GM21529 (cell line): Measurements from ENCODE around the gene RGS12.

Experiments used
- ATAC-seq: cut with Tn5 transposase; IDR thresholded peaks from one replicate; pipeline ENCODE4 v1.9.1; 2021; ENCODE audit not compliant: unreplicated experiment

RGS12 gene

DNA sequence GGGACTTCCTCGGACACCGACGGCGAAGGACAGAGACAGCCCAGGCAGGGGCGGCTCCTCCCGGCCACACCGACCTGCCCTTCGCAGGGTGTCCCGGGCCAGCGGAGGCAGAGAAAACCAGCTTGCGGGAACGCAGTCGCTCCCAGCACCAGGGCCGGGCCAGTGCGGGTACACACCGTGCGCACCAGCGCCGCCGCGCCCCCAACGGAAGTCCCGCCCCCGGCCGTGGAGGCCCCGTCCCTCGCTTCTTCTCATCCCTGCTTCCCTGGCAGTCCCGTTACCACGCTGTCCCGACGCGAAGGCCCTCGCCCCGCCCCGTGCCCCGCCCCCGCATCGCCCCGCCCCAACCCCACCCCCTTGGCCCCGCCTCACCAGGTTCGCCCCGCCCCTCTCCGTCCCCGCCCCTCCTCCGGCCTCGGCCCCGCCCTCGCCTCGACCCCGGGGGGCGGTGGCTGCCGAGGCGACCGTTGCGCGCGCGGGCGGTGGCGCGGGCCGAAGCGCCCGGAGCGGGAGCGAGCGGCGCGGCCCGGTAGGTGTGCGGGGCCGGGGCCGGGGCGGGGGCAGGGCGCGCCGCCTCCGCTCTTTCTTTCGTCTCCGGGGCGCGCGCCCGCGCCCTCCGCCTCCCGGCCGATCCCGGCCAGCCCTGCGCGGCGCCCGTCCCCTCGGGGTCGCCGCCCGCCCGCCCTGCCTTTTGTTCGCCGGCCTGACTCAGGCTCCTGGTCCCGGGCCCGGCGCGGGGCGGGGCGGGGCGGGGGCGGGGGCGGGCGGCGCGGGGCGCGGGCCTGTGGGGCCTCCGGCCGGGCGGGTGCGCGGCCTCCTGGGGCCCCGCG is at the start of gene RGS12:
RGS12 (plus strand) TSS at position 451 of the 830 bp plus-strand sequence. CDS start 23,150 bp downstream, outside the sequence.
- peak; percentile 86 for ATAC-seq

GRCh38 chr4:3243136-3243780 is 49.6 kb upstream of the RGS12 start:
- ATAC-seq, result no peak

DNA sequence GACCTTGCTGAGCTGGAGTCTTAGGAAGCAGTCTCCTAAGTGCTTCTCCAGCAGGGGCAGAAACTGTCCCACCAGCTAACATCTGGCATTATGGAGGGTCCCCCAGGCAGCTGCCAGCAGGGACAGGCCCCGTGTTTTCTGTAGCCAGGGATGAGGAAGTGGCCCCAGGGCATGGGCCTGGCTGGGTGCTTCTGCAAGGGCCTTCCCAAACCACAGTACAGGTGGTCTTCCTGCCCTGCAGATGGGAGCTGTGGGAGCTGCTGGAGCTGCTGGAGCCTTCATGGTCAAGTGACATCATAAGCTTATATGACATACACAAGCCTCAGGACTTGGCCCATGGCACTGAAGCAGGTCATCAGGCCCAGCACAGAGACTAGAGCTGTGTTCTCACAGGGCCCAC is 48.8 kb upstream of the RGS12 start:
- ATAC-seq, result no peak

GRCh38 chr4:3244747-3245146 is 48.1 kb upstream of the RGS12 start:
- no peak for ATAC-seq

- no peak for ATAC-seq
Observed at GRCh38 chr4:3245676-3246075, 47.1 kb upstream of the RGS12 start.

DNA sequence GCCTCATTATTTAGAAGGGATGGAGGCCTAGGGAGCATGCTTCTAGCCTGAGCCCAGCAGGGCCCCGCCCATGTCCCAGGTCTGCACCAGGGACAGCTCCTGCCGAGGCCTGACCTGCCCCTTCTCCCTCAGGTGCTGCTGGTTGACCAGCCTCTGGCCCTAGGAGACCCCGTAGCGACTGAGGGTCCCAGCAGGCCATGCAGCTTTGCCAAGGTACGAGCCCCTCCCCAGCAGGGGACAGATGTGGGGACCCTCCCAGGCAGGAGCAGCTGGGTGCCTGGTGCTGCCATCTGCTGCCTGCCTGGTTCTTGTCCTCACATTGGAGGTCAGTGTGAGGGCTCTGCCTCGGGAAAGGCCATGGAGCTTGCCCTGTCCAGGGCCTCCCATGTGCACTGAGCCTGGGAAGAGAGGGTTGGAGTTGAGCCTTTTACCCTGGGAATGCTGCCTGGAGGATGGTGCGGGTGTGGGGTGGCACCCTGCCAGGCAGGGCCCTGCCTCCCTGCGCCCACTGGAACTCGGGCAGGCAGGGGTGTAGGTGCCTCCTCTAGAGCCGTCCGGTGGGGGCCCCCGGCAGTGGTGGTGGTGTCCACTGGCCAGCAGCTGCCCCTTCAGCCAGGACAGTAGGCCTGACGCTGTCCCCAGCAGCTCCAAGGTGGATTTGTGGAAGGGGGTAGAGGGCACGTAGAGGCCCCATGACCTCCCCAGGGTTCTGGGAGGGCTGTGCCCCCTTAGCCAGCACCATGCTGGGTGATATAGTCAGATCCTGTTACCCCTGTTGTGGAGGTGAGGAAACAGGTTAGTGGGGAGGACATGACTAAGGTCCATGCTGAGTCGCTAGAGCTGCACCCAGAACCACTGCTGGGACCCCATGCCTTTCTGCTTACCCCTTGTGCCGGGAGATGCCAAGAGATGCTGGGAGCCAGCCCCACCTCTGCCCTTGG is 46.1 kb upstream of the RGS12 start:
- no peak for ATAC-seq

DNA sequence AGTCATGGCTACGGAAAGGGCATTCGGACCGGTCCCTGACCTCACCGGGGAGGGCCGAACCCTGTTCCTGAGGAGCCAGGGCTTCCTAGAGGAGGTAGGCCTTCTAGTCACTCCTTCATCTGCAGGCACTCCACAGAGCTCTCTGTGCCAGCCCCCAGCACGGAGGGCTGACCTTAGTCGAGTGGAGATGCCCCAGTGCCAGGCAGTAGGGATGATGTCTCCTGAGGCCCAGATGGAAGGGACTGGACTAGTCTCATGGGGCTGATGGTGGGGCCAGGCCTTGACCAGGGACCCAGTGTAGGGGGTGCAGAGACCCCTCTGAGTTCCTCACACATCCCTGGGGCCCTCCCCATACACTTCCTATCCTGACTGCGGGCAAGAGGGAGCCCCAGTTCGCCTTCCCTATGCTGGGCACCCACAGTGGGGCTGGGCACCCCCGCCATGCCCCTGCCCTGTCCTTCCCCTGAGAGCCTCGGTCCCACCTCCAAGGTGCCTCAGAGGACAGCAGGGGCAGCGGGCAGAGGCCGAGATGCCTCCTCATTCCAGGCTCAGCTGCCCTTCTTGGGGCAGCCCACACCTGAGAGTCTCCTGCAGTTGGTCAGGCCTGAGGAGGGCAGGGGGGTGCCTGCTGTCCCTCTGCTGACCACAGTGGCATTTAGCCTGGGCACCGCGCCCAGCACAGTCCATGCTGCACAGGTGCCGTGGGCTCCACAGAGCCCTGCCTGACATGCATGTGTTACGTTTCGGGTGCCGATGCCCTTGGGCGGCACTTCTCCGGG is 45.2 kb upstream of the RGS12 start:
- ATAC-seq, result no peak

GRCh38 chr4:3248178-3248480 is 44.7 kb upstream of the RGS12 start:
- no peak for ATAC-seq

DNA sequence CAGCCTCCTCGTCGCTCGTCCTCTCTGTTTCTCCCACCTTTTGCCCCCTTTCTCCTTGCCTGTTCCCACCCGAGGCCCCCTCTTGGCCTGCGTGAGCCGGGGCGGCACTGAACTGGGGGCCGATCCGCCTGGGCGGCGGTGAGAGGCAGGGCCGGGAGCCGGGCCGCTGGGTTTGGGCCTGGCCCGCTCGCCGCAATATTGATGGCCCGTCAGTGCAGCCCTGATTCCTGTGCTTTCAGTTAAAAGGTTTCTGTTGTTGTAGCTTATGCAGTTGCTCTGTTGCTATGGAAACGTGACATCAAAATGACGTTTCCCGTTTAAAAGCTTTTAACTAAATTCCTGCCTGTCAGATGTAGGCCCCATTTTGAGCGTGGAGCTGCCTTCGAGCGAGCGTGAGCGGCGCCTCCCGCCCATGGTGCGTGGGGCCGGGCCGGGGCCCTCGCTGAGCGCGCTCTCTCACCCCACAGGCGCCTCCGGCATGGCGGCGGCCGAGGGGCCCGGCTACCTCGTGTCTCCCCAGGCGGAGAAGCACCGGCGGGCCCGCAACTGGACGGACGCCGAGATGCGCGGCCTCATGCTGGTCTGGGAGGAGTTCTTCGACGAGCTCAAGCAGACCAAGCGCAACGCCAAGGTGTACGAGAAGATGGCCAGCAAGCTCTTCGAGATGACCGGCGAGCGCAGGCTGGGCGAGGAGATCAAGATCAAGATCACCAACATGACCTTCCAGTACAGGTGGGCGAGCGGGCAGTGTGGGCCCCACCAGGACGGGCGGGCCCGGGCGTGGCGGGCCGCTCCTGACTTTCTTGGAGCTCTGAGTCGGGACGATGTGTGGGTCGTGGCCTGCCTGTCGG is 43.8 kb upstream of the RGS12 start, which contains the start of gene MSANTD1:
MSANTD1 (plus strand) TSS at position 349 of the 851 bp plus-strand sequence; CDS start at position 413, 64 bp downstream.
- no peak for ATAC-seq

- ATAC-seq, result no peak
Observed at GRCh38 chr4:3249711-3250437, 42.9 kb upstream of the RGS12 start.

DNA sequence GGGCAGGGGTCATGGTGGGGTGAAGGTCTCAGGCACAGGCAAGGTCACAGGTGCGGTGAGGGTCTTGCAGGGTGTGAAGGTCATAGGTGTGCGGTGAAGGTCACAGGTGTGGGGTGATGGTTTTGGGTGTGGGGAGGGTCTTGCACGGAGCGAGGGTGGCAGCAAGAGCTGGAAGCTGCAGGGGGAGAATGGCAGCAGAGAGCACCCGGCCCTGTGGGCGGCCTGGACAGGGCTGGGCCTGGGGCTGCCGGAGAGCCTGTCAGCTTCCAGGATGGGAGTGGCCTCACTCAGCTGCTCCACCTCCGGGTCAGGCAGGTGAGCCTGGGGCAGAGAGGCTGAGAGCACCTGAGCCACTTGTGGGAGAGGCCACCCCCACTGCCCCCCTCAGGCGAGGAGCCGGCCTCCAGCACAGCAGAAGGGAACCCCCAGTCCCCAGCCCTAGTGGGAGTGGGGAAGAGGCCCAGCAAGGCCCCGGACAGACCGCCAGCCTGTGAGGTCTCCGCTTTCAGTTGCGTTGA is 42.3 kb upstream of the RGS12 start:
- no peak for ATAC-seq

- no peak for ATAC-seq
Observed at GRCh38 chr4:3250956-3251690, 41.7 kb upstream of the RGS12 start.

DNA sequence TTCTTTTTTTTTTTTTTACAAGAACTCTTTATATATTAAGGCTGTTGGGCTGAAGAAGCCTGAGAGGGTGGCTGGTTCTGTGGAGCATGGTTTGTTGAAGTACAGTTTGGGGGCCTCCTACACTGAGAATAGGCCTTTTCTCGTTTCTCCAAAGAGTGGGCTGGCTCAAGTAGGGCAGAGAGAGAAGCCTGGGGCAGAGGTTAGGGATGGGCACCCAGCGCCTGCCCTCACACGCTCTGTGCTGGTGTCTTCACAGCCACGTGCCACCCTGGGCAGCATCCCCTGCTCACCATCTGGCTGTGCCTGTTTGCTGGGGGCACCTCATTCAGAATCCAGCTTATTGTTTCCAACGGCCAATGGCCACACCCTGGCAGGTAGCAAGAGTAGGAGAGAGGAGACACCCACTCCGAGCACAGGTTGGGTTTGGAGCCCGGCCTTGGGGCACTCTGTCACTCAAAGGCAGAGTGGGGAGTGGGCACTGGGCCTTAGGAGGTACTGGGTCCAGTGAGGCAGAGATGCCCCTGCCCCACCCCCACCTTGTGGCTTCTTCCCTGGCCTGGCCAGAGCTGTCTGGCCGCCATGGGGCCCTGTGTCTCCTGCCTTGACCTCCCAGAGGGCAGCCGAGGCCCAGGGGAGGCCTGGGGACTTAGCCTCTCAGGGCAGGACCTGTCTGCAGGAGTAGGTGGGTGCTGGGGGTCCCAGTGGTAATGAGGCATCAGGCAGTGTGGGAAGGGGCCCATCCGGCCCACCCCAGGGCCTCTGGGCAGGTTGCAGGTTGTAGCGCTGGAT is 40.9 kb upstream of the RGS12 start:
- no peak for ATAC-seq

GRCh38 chr4:3252480-3252828 is 40.4 kb upstream of the RGS12 start:
- ATAC-seq, result no peak

GRCh38 chr4:3252831-3253641 is 39.8 kb upstream of the RGS12 start:
- no peak for ATAC-seq

- ATAC-seq, result no peak
Observed at GRCh38 chr4:3253808-3254207, 39.0 kb upstream of the RGS12 start.
